GM13976 (cell line): ENCODE data around the gene ZNF544.
A peak's percentile ranks its signal among the peaks of the same experiment; 100 is the strongest.
"Not testable (repeated sequence)": the region's sequence is repeated elsewhere in the genome, so short reads cannot be mapped to it uniquely, and the experiment has no call there.

Experiments used
- DNase-seq: peaks from one replicate; pipeline ENCODE4 v3.0.0; 2012; ENCODE audit warnings: low spot score
- in situ Hi-C: fragments of 300-500 bp; cut with MboI; formaldehyde crosslinking; loops from one replicate; pipeline ENCODE4 v1.12.0; 2022; ENCODE audit warnings: low sequenced_read_pairs, mixed read lengths, inconsistent platforms; ENCODE audit not compliant: unreplicated experiment
- TF ChIP-seq, protein P1 (sequence below): IDR thresholded peaks from 2 replicates; pipeline ENCODE4 v1.5.1; 2012; ENCODE audit warnings: borderline replicate concordance, mild to moderate bottlenecking; ENCODE audit not compliant: insufficient read depth; ENCODE audit errors: extremely low read depth, missing control alignments, control extremely low read depth

Gene ZNF544

DNA sequence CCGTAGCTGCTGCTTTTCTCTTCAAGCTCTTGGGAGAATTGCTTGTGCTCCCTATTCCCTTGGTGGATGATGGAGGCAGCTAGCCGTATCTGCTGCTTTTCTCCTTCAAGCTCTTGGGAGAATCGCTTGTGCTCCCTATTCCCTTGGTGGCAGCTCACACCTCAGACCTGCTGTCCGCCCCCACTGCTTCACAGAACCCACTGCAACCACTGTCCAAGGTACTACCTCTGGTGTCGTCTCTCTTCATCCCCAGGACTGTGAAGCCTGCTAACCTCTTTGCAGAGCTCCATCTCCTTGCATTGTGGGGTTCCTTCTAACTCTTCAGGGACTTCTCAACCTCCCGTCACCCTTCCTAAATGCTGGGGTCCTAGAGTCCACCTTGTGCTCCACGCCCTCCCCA lies 71.9 kb downstream of the ZNF544 start:
- in situ Hi-C loops: no loop called here
- no peak for DNase-seq
- TF ChIP-seq, protein P1, sequence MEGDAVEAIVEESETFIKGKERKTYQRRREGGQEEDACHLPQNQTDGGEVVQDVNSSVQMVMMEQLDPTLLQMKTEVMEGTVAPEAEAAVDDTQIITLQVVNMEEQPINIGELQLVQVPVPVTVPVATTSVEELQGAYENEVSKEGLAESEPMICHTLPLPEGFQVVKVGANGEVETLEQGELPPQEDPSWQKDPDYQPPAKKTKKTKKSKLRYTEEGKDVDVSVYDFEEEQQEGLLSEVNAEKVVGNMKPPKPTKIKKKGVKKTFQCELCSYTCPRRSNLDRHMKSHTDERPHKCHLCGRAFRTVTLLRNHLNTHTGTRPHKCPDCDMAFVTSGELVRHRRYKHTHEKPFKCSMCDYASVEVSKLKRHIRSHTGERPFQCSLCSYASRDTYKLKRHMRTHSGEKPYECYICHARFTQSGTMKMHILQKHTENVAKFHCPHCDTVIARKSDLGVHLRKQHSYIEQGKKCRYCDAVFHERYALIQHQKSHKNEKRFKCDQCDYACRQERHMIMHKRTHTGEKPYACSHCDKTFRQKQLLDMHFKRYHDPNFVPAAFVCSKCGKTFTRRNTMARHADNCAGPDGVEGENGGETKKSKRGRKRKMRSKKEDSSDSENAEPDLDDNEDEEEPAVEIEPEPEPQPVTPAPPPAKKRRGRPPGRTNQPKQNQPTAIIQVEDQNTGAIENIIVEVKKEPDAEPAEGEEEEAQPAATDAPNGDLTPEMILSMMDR: no peak

DNA sequence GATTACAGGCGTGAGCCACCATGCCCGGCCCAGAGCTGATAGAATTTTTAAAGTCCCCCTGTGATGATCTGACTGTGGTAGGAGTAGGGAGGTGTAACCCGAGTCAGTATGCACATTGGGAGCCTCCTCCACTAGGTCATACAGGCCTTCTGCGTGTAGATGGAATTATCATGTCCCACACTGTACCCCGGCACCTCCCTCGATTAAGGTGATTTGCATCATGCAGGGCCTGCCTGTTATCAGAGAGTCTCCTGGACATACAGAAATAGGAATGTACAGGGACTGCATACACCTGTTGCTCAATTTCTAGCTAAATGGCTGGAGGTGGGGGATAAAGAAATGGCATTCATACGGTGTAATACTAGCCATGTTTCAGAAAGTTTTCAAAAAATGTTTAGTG lies 75.5 kb downstream of the ZNF544 start:
- in situ Hi-C loops: no loop called here
- TF ChIP-seq, protein P1: no peak
- DNase-seq: no peak

DNA sequence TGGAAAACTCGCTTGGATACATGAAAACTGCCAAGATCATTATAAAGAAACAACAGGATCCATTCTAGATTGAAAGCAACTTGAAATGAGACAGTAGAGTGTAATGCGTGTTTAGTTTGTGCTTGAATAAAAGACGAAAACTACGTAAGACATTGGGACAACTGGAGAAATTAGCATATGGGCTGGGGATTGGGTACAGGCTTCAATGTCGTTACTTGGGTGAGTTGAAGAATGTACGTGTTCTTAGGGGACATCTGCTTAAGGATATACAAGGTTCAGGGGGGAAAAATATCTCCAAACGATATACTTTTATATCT lies 76.0 kb downstream of the ZNF544 start:
- in situ Hi-C loops: no loop called here
- TF ChIP-seq, protein P1: no peak
- DNase-seq: no peak

DNA sequence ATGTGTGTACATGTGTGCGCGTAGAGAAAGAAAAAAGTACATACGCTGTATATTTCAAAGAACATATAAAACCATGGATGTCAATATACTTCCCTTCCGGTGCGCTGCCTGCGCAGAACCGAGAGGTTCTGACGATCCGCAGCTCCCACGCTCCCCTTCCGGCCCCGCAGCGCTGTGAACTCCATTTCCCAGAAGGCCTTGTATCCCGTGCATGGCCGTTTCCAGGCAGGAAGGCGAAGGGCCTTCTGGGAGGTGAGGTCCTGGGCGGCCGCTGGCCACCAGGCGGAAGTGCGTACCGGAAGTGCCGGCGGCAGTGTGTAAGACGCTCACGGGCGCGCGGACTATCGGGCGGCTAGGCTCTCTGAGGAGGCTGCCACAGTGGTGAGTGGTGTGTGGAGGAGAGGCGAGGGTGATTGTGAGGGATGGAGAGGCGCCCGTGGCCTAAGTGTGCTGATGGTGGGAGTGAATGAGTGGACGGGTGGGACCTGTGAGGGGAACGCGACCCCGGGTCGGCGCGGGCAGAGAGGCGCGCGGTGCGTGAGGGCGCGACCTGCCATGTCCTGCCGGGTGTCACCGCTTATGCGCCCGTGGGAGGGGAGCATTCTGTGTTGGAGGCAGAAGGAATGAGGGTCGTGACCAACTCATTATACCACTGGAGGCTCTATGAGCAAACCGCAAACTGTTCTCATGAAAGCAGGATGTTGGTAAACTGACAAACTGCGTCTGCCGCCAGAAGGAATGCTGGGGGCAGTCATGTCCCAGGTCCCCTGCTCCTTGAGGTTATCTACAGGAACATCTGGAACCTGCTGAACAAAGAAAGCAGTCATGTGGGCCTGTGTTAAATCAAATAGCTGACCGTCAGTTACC lies 76.6 kb downstream of the ZNF544 start, which contains the start of gene ERVK3-1:
ERVK3-1 (plus strand) TSS at position 313 of the 867 bp plus-strand sequence. CDS start 6,792 bp downstream, outside the sequence.
- peak; percentile 98 for DNase-seq
- in situ Hi-C loops: no loop called here
- TF ChIP-seq, protein P1: no peak

DNA sequence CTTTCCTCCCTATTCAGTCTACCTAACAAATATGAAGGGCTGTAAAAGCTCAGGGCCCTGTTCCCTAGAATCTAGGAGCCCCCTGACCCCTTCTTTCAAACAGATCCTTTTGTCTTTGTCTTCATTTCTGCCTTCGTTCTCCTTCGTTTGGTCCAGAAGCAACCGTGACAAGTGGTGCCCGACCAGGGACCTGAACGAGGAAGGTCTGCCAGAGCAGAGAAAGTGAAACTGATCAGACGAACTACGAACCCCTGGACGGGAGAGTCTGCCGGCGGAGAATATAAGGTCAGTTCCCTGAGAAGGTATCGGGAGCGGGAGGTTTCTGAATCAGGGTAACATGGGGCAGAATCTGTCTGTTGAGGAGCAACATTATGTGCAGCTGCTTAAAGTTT lies 77.2 kb downstream of the ZNF544 start:
- DNase-seq: peak; percentile 52
- TF ChIP-seq, protein P1: no peak
- in situ Hi-C loops: no loop called here

DNA sequence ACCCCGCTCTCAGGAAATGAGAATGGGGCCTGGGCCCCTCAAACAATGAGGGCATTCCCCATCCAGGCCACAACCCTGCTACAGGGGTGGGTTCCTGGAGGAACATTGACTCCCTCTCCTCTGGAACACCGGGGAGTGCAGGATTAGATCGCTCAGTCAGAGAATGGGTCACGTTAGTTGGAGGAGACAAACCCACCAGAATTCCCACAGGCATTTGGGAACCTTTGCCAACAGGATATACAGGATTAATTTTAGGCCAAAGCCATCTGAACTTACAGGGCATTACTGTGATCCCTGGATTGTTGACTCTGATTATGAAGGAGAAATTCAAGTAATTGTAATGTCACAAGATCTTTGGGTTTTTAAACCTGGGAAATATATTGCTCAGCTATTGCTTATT lies 79.0 kb downstream of the ZNF544 start:
- DNase-seq: no peak
- in situ Hi-C loops: no loop called here
- TF ChIP-seq, protein P1: no peak

DNA sequence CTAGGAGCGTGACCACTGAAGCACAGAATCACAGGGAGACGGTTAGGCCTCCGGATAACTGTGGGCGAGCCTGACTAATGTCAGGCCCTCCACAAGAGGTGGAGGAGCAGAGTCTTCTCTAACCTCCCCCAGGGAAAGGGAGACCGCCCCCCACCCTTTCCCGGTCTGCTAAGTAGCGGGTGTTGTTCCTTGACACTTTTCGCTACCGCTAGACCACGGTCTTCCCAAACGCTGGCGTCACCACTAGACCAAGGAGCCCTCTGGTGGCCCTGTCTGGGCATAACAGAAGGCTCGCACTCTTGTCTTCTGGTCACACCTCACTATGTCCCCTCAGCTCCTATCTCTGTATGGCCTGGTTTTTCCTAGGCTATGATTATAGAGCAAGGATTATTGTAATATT lies 82.0 kb downstream of the ZNF544 start:
- in situ Hi-C loops, DNase-seq: not testable (repeated sequence)
